Hematopoietic multipotent progenitor cell (in vitro differentiated cells): ENCODE results near the gene MFSD12. TPM values are rescaled to one million over a fixed set of nuclear protein-coding genes. Genes with fewer than 3 reads are reported as not detected.
"Not testable (repeated sequence)": the region's sequence is repeated elsewhere in the genome, so short reads cannot be mapped to it uniquely, and the experiment has no call there.

Experiments used
- DNase-seq, 3 donors: peaks; one replicate each; pipeline ENCODE4 v3.0.0-alpha.2; 2011 to 2015; ENCODE audit warnings: low read depth in 2 of 3, low spot score in 2 of 3
- total RNA-seq: library from RNA; depleted of rRNA; stranded (reverse); fragments of >200 nt; gene quantifications from one replicate; pipeline ENCODE4 v1.2.3, GENCODE V29; 2012

Gene MFSD12
- total RNA-seq, 1 donor = 82.4 TPM

DNA sequence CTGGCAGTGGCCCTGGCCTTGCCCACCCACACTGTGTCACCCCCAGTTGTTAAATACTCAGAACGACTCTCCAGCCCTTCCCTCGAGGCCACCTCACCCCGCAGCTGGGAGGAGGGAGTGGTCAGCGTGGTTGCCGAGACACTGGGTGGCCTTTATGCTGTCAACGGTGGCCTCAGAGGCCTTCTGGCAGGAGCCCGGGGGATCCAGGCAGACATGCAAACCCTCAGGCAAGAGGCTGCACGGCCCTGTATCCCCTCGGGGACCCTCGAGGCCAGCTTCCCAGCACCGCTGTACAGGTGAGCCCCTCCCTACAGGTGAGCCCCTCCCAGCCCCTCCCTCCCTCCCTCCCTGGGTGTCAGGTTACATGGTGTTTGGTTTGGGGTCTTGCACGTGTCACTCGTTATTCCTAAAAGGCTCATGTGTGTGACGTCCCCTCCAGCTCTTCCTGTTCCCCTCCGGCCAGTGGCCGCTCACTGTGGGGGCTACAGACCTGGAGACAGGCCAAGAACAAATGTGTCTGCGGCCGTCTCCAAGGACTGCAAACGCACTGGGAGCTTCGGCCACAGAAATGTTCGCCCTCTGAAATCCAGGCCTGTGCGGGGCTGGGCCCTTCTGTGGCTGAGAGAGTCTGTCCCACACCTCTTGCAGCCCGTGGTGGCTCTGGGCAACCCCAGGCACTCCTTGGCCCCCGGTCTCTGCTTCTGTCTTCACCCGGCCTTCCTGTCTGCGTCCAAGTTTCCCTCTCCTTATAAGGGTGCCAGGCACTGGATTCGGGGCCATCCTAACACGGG lies 18.2 kb downstream of the MFSD12 start, which contains the start of gene TEKTIP1:
TSS of gene TEKTIP1 (plus strand) at position 210 of the 791 bp plus-strand sequence. CDS start at position 214, 4 bp downstream.
- no peak for DNase-seq

DNA sequence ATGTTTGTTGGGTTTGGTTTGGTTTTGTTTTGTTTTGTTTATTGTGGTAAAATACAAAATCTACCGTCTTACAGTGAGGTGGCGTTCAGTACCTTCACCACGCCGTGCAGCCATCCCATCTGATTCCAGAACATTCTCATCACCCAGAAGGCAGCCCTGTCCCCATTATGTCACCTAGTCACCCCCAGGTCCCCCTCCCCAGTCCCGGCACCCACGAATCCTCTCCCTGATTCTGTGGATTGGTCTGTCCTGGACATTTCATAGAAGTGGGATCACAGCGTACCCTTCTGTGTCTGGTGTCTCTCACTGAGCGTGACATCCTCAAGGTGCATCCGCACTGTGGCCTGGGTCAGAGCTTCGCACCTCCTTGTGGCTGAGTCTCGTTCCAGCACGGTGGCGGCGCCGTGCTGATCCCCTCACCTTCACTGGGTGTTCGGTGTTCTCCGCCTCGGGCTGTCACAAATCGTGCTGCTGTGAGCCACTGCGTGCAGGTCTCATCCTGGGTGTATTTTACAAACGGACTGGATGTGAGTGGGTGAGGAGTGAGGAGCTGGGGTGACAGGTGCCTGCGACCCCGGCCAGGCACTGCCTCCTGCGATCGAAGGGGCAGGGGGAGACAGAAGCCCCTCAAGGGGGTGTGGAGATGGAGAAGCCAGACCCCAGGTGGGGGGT lies 19.0 kb downstream of the MFSD12 start:
- DNase-seq = no peak

GRCh38 chr19:3537438-3538240 lies 19.7 kb downstream of the MFSD12 start:
- DNase-seq = no peak

DNA sequence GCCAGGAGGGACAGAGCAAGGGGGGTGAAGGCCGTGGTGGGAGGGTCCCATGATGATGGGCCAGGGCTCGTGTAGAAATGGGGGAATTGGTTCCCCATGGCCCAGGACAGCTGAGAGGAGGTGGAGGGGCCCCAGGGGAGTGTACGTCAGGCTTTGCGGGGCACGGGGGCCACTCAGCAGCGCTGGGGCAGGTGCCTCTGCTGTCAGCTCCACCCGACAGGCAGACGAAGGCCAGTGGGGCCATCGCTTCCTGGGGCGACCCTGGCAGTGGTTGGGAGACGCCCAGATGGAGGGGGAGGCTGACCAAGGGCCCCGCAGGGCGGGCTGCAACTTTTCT lies 20.3 kb downstream of the MFSD12 start:
- DNase-seq = no peak

- no peak for DNase-seq
Measured at GRCh38 chr19:3536429-3537100, 20.8 kb downstream of the MFSD12 start.

GRCh38 chr19:3535981-3536380 lies 21.4 kb downstream of the MFSD12 start:
- no peak for DNase-seq

- DNase-seq = no peak
Measured at GRCh38 chr19:3535563-3535965, 21.8 kb downstream of the MFSD12 start.

DNA sequence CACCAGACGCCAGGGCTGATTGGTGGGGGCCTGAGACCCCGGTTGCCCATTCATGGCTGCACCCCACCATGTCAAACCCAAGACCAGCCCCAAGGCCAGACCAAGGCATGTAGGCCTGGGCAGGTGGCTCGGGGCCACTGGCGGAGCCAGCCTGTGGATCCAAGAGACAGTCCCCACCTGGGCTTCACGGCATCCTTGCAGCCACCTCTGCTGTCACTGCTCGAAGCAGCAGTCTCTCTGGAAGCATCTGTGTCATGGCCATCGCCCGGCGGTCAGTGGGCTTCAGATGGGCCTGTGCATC lies 22.2 kb downstream of the MFSD12 start:
- DNase-seq = no peak

DNA sequence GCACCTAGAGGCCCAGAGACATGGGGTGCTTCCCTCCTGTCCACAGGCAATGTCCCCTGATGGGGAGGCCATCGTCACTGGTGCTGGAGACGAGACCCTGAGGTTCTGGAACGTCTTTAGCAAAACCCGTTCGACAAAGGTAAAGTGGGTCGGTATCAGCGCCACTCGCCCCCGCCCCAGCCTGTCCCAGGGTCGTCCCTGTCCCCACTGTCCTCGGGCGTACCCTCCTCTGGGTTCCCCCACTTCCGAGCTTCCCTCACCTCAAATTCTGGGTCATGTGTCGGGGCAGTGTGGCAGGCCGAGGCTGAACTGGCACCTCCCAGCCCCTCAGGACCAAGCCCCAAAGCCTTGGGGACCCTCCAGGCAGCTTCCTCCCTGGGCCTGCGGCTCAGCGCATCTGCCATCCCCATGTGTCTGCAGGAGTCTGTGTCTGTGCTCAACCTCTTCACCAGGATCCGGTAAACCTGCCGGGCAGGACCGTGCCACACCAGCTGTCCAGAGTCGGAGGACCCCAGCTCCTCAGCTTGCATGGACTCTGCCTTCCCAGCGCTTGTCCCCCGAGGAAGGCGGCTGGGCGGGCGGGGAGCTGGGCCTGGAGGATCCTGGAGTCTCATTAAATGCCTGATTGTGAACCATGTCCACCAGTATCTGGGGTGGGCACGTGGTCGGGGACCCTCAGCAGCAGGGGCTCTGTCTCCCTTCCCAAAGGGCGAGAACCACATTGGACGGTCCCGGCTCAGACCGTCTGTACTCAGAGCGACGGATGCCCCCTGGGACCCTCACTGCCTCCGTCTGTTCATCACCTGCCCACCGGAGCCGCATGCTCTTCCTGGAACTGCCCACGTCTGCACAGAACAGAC lies 22.8 kb downstream of the MFSD12 start:
- no peak for DNase-seq

DNA sequence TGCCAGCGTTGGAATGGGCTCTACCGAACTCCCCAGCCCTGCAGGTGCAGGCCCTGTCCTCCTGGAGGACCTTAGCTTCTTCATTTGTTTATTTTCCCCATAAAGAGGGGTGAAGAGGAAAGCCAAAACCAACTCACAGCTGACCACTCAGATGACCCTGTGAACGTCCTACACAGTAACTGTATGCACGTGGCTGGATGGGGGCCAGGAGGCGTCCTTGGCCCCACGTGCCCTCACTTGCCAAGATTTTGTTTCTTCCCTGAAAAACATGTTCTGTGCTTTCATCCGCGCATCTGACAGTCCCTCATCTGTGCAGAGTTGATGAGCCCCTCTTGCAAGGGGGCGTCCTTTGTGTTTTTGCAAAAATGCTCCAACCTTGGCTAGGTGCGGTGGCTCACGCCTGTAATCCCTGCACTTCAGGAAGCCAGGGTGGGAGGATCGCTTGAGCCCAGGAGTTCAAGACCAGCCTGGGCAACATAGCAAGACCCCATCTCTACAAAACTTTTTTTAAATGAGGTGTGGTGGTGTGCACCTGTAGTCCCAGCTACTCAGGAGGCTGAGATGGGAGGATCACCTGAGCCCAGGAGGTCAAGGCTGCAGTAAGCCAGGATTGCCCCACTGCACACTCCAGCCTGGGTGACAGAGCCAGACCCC lies 23.7 kb downstream of the MFSD12 start:
- no peak for DNase-seq

- DNase-seq = no peak
Measured at GRCh38 chr19:3533033-3533432, 24.4 kb downstream of the MFSD12 start.

GRCh38 chr19:3532154-3532786 lies 25.1 kb downstream of the MFSD12 start:
- DNase-seq = no peak

GRCh38 chr19:3531716-3532115 lies 25.7 kb downstream of the MFSD12 start:
- DNase-seq = no peak

- DNase-seq = no peak
Measured at GRCh38 chr19:3530389-3530788, 27.0 kb downstream of the MFSD12 start.

DNA sequence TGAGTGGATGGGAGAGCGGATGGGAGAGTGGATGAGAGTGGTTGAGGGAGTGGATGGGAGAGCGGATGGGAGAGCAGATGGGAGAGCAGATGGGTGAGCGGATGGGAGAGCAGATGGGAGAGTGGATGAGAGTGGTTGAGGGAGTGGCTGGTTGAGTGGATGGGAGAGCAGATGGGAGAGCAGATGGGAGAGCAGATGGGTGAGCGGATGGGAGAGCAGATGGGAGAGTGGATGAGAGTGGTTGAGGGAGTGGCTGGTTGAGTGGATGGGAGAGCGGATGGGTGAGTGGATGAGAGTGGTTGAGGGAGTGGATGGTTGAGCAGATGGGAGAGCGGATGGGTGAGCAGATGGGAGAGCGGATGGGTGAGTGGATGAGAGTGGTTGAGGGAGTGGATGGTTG lies 28.1 kb downstream of the MFSD12 start:
- not testable (repeated sequence) for DNase-seq

DNA sequence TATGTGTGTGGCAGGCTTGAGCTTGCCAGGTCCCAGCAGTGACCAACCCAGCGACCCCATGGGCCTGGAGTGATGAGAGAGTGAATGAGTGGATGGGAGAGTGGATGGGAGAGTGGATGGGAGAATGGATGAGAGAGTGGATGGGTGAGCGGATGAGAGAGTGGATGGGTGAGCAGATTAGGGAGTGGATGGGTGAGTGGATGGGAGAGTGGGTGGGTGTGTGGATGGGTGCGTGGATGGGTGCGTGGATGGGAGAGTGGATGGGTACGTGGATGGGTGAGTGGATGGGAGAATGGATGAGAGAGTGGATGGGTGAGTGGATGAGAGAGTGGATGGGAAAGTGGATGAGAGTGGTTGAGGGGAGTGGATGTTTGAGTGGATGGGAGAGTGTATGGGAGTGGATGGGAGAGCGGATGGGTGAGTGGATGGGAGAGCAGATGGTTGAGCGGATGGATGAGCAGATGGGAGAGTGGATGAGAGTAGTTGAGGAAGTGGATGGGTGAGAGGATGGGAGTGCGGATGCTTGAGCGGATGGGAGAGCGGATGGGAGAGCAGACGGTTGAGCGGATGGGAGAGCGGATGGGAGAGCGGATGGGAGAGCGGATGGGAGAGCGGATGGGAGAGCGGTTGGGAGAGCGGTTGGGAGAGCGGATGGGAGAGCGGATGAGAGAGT lies 28.7 kb downstream of the MFSD12 start:
- no peak for DNase-seq

DNA sequence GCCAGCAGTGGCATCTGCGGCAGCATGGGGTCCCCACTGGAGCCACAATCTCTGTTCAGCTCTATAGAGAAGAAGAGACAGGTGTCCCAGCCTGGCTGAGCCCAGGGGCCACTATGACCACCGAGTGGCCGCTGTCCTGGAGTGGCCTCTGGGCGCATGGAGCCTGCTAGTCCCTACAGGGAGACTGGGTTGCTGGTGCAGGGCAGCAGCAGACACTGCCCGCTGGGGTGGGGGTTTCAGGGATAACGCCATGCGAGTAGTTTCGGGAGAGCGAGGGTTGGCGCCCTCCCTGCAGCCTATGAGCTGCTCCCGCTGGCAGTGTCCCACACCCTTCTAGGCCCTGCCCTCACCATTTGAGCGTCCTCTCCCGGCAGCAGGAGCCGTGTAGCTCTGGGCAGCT lies 29.3 kb downstream of the MFSD12 start:
- no peak for DNase-seq

GRCh38 chr19:3527238-3527910 lies 30.0 kb downstream of the MFSD12 start:
- DNase-seq = no peak
